HepG2 (cell line): ENCODE data around the gene TXNL4A. TPM values are rescaled to one million over a fixed set of nuclear protein-coding genes. Genes with fewer than 3 reads are reported as not detected.

Experiments used
- CTCF ChIP-seq: sonication (generic); formaldehyde crosslinking; IDR thresholded peaks from 2 replicates; pipeline ENCODE4 v1.5.0; 2020; ENCODE audit warnings: mild to moderate bottlenecking, missing genetic modification reagents, moderate library complexity
- DMAP1 ChIP-seq: IDR thresholded peaks from 2 replicates; pipeline ENCODE4 v1.6.1; 2016
- E2F1 ChIP-seq: sonication (generic); formaldehyde crosslinking; IDR thresholded peaks from 2 replicates; pipeline ENCODE4 v1.5.0; 2020; ENCODE audit warnings: missing genetic modification reagents
- HDAC1 ChIP-seq: sonication (generic); formaldehyde crosslinking; IDR thresholded peaks from 2 replicates; pipeline ENCODE4 v1.5.1; 2020; ENCODE audit warnings: mild to moderate bottlenecking, missing genetic modification reagents
- ISX ChIP-seq: sonication (generic); formaldehyde crosslinking; conservative IDR thresholded peaks from 2 replicates; pipeline ENCODE4 v1.5.0; 2020; ENCODE audit warnings: missing genetic modification reagents
- MIER2 ChIP-seq: IDR thresholded peaks from 2 replicates; pipeline ENCODE4 v1.6.1; 2016; ENCODE audit warnings: missing biosample characterization, missing genetic modification reagents
- NKX3-1 ChIP-seq: sonication (generic); formaldehyde crosslinking; IDR thresholded peaks from 2 replicates; pipeline ENCODE4 v1.5.0; 2020; ENCODE audit warnings: missing genetic modification reagents
- PHF21A ChIP-seq: sonication (generic); formaldehyde crosslinking; IDR thresholded peaks from 2 replicates; pipeline ENCODE4 v1.5.0; 2020; ENCODE audit warnings: mild to moderate bottlenecking, missing genetic modification reagents
- TOPORS ChIP-seq: sonication (generic); formaldehyde crosslinking; IDR thresholded peaks from 2 replicates; pipeline ENCODE4 v1.8.0; 2023; ENCODE audit warnings: mild to moderate bottlenecking, missing genetic modification reagents
- XRCC5 ChIP-seq: fragments of 200-400 bp; formaldehyde crosslinking; optimal IDR thresholded peaks from 2 replicates; pipeline ENCODE3; 2017; ENCODE audit warnings: mild to moderate bottlenecking, low read length
- YEATS4 ChIP-seq: sonication (generic); formaldehyde crosslinking; IDR thresholded peaks from 2 replicates; pipeline ENCODE4 v1.4.0; 2020; ENCODE audit warnings: missing genetic modification reagents, borderline replicate concordance
- ZFP41 ChIP-seq: sonication (generic); formaldehyde crosslinking; IDR thresholded peaks from 2 replicates; pipeline ENCODE4 v1.4.0; 2020; ENCODE audit warnings: mild to moderate bottlenecking, missing genetic modification reagents, borderline replicate concordance
- ZNF225 ChIP-seq: sonication (generic); formaldehyde crosslinking; IDR thresholded peaks from 2 replicates; pipeline ENCODE4 v1.4.0; 2020; ENCODE audit warnings: mild to moderate bottlenecking, missing genetic modification reagents
- ZNF230 ChIP-seq: sonication (generic); formaldehyde crosslinking; IDR thresholded peaks from 2 replicates; pipeline ENCODE4 v1.4.0; 2020; ENCODE audit warnings: mild to moderate bottlenecking, missing genetic modification reagents
- ZNF563 ChIP-seq: sonication (generic); formaldehyde crosslinking; IDR thresholded peaks from 2 replicates; pipeline ENCODE4 v1.8.0; 2022; ENCODE audit warnings: mild to moderate bottlenecking, moderate library complexity, missing genetic modification reagents
- polyA plus RNA-seq, 8 experiments: library from polyadenylated mRNA; depleted of rRNA in 3 of 8; stranded (reverse) in 7 of 8; unstranded in 1 of 8; fragments of >200 nt; fragmentation: Illumina TruSeq in 4 of 8; extraction: Trizol in 4 of 8; gene quantifications; 2 replicates each; pipeline versions ENCODE4 v1.2.1 to v1.2.3, GENCODE V29; 2011 to 2016; ENCODE audit warnings: low read depth in 4 of 8, missing spikeins in 1 of 8, mixed read lengths in 1 of 8; ENCODE audit not compliant: insufficient read depth in 1 of 8
- total RNA-seq, 5 experiments: library from RNA; depleted of rRNA; stranded (reverse); fragments of >200 nt; fragmentation: Illumina TruSeq; extraction: Trizol; gene quantifications; 2 replicates each; pipeline ENCODE4 v1.2.3, GENCODE V29; 2016; ENCODE audit warnings: low read depth in 1 of 5
- TF ChIP-seq, protein P1 (sequence below): sonication (generic); formaldehyde crosslinking; IDR thresholded peaks from 2 replicates; pipeline ENCODE4 v1.4.0; 2020; ENCODE audit warnings: missing genetic modification reagents
- TF ChIP-seq, protein P2 (sequence below): sonication (generic); formaldehyde crosslinking; IDR thresholded peaks from 2 replicates; pipeline ENCODE4 v1.4.0; 2020; ENCODE audit warnings: low read depth, mild to moderate bottlenecking, missing genetic modification reagents
- TF ChIP-seq, protein P3 (sequence below): sonication (generic); formaldehyde crosslinking; IDR thresholded peaks from 2 replicates; pipeline ENCODE4 v1.4.0; 2020; ENCODE audit warnings: missing genetic modification reagents, mild to moderate bottlenecking, borderline replicate concordance
- TF ChIP-seq, protein P4 (sequence below): sonication (generic); formaldehyde crosslinking; IDR thresholded peaks from 2 replicates; pipeline ENCODE4 v1.4.0; 2020; ENCODE audit warnings: missing genetic modification reagents, borderline replicate concordance

The TXNL4A gene
- total and polyA plus RNA-seq, 2 of the 13 experiments (the other 11 are each of a cell fraction or from before 2014, with no cell fraction given) = 172 to 202 TPM

GRCh38 chr18:80034068-80034851 lies 45.9 kb upstream of the TXNL4A start, which contains the start of gene RBFA (continued):
- peak; percentile 81; the same call in 1 of the 2 replicates for TF ChIP-seq ZFP41 (CRISPR knock-in tag)
- TF ChIP-seq HDAC1 = peak; percentile 92
- peak; percentile 65 for TF ChIP-seq XRCC5
- TF ChIP-seq, protein P1, sequence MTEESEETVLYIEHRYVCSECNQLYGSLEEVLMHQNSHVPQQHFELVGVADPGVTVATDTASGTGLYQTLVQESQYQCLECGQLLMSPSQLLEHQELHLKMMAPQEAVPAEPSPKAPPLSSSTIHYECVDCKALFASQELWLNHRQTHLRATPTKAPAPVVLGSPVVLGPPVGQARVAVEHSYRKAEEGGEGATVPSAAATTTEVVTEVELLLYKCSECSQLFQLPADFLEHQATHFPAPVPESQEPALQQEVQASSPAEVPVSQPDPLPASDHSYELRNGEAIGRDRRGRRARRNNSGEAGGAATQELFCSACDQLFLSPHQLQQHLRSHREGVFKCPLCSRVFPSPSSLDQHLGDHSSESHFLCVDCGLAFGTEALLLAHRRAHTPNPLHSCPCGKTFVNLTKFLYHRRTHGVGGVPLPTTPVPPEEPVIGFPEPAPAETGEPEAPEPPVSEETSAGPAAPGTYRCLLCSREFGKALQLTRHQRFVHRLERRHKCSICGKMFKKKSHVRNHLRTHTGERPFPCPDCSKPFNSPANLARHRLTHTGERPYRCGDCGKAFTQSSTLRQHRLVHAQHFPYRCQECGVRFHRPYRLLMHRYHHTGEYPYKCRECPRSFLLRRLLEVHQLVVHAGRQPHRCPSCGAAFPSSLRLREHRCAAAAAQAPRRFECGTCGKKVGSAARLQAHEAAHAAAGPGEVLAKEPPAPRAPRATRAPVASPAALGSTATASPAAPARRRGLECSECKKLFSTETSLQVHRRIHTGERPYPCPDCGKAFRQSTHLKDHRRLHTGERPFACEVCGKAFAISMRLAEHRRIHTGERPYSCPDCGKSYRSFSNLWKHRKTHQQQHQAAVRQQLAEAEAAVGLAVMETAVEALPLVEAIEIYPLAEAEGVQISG = no peak
- TF ChIP-seq ISX (CRISPR knock-in tag) = no peak; the same call in 1 of the 2 replicates
- TF ChIP-seq MIER2 = no peak
- TF ChIP-seq, protein P2, sequence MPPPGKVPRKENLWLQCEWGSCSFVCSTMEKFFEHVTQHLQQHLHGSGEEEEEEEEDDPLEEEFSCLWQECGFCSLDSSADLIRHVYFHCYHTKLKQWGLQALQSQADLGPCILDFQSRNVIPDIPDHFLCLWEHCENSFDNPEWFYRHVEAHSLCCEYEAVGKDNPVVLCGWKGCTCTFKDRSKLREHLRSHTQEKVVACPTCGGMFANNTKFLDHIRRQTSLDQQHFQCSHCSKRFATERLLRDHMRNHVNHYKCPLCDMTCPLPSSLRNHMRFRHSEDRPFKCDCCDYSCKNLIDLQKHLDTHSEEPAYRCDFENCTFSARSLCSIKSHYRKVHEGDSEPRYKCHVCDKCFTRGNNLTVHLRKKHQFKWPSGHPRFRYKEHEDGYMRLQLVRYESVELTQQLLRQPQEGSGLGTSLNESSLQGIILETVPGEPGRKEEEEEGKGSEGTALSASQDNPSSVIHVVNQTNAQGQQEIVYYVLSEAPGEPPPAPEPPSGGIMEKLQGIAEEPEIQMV = peak; percentile 69; the same call in 1 of the 2 replicates
- peak; percentile 67 for TF ChIP-seq E2F1 (CRISPR knock-in tag)
- TF ChIP-seq NKX3-1 (CRISPR knock-in tag) = peak; percentile 57; the same call in 1 of the 2 replicates
- TF ChIP-seq, protein P3, sequence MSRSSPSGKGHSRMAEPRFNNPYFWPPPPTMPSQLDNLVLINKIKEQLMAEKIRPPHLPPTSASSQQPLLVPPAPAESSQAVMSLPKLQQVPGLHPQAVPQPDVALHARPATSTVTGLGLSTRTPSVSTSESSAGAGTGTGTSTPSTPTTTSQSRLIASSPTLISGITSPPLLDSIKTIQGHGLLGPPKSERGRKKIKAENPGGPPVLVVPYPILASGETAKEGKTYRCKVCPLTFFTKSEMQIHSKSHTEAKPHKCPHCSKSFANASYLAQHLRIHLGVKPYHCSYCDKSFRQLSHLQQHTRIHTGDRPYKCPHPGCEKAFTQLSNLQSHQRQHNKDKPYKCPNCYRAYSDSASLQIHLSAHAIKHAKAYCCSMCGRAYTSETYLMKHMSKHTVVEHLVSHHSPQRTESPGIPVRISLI (CRISPR knock-in tag) = peak; percentile 50
- peak; percentile 83 for TF ChIP-seq CTCF (CRISPR knock-in tag)
- TF ChIP-seq TOPORS (CRISPR knock-in tag) = no peak
- peak; percentile 96 for TF ChIP-seq YEATS4
- peak; percentile 53; the same call in 1 of the 2 replicates for TF ChIP-seq ZNF230
- TF ChIP-seq ZNF563 (CRISPR knock-in tag) = peak; percentile 88
- peak; percentile 77; the same call in 1 of the 2 replicates for TF ChIP-seq ZNF225
- peak; percentile 91 for TF ChIP-seq DMAP1 (CRISPR knock-in tag)
- TF ChIP-seq PHF21A (CRISPR knock-in tag) = peak; percentile 62; the same call in 1 of the 2 replicates
- TF ChIP-seq, protein P4, sequence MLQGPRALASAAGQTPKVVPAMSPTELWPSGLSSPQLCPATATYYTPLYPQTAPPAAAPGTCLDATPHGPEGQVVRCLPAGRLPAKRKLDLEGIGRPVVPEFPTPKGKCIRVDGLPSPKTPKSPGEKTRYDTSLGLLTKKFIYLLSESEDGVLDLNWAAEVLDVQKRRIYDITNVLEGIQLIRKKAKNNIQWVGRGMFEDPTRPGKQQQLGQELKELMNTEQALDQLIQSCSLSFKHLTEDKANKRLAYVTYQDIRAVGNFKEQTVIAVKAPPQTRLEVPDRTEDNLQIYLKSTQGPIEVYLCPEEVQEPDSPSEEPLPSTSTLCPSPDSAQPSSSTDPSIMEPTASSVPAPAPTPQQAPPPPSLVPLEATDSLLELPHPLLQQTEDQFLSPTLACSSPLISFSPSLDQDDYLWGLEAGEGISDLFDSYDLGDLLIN (CRISPR knock-in tag) = peak; percentile 47; the same call in 1 of the 2 replicates
